Stimulated activated CD4-positive, alpha-beta T cell treated with anti-CD3 and anti-CD28 coated beads, Interleukin-4, amount 100 ng/mL, for 48 hours (primary cell): ENCODE data around the gene RIMBP2.

Source experiments
- DNase-seq, 2 donors: peaks; one replicate each; pipeline ENCODE4 v3.0.0-alpha.2; 2020; ENCODE audit warnings: low read depth in 2 of 2

The RIMBP2 gene

DNA sequence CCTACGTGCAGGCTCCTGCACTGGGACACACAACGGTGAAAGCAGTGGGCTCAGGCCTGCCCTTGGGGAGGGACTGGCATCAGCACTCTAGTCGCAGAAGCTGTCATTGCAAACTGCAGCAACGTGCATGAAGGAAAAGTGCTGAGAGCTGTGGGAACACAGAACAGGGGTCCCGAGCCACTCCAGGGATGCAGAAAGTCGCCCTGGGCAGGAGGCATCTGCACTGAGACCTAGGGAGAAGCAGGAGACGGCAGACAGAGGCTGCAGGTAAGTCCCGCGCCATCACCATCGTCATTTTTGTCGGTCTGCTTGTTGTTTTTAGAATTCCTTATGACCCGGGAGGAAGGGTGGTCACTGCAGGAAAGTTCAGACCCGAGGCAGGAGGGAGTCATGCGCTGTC lies 21.6 kb upstream of the RIMBP2 start:
- DNase-seq = no peak

DNA sequence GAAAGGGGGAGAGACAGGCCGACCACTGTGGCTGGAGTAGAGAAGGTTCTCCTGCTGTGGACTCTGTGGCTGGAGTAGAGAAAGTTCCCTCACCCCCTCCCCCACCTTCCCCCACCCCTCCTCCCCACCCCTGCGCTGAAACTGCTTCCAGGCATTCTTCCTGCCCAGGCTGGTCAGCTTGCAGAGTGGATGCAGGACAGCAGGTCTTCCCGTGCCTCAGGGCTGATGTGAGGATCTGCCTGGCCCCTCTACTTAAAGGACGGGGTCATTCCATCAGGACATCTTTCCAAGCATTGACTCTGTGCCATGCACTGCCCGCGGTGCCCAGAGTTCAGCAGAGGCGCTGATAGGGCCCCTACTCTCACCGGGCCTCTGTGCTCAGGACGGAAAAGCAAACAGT lies 13.2 kb upstream of the RIMBP2 start:
- DNase-seq = no peak

GRCh38 chr12:130728158-130729058 lies 12.3 kb upstream of the RIMBP2 start:
- no peak for DNase-seq

DNA sequence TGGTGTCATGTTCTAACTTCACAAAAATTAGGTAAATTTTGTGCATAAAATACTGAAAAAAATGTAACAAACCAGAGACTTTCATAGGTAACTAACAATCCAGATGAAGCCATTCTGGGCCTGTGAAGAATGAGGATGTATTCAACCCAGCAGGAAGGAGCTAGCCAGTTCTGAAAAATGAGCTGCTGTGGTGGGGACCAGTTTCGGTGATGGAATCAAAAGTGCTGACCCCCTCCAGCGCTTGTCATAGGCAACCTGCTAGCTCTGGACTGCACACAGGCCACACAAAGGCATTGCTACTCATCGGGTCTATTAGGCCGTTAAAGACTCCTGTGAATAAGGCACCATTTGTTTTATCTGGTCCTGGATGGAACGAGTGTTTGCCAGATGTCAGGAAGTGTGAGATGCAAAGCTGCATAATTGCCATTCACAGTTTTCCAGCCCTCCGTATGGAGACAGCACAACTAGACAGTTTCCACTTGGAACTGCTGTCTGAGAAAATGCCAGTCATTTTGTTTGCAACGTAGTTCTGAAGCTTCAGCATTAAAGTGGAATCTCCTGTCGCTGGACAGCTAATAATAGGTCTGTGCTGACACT lies 3.3 kb upstream of the RIMBP2 start:
- DNase-seq = no peak

DNA sequence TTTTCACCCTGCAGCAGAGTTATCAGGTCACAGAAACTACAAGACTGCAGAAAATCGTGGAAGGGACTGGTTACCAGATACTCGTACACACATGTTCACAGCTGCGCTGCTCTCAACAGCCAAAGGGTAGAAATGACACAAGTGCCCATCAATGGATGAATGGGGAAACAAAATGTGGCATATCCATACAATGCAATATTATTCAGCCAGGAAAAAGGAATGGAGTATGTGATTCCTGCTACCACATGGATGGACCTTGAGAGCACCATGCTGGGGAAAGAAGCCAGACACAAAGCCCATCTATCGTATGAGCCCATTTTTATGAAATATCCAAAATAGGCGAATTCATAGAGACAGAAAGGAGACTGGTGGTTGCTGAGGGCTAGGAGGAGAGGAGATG lies 1.7 kb upstream of the RIMBP2 start:
- no peak for DNase-seq

DNA sequence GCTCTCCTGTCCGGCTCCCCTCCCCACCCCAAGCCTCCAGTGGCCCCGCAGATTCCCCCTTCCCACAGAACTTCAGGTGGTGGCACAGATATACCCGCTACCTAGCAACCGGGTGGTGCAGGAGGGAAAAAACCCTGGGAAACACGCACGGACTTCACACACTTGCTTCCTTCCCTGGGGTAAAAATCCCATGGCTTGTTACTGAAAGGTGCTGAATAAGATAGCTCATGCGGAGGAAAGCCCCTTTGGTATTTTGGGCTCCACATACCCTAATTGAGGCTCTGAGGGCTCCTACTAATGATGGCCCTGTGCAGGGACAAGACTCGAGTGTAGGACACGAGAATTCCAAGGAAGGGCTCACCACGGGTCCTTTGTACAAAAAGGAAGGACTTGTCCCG lies 869 bp upstream of the RIMBP2 start:
- DNase-seq = no peak

DNA sequence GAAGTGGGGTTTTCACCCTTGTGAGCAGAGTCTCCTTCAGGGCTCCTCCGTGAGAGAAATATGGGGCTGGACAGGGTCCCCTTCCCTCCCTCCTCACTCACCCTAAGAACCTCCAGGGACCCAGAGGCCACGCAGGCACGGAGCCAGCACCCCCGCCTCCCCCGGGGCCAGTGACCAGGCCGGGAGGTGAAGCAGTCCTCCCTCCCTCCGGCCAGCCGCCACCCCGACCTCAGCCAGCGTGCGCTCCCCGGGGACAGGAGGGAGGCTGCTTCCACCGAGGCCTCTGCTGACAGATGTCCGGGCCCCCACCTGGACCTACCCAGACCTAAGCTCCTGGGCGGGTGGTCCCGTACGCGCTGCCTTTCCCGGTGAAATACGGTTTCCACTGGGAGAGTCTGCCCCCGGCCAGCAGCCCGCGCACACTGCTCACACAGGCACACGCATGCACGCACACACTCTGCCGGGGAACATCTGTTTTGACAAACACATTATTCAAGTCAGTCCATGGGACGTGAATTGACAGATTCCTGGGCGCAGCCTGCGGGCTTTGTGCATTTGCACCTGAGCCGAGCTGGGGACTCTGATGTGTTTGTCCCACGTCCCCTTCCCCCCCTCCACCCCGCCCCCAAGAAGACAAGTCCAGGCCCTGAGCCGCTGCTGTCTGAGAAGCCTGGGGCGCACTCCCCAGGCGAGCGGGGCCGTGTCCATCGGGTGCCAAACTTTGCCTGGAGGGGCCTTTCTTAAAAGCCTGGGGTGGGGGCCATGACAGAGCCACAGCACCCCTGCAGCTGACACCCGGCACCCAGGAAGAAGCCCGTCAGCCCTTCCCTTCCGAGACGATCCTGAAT lies 725 bp downstream of the RIMBP2 start:
- DNase-seq = no peak

DNA sequence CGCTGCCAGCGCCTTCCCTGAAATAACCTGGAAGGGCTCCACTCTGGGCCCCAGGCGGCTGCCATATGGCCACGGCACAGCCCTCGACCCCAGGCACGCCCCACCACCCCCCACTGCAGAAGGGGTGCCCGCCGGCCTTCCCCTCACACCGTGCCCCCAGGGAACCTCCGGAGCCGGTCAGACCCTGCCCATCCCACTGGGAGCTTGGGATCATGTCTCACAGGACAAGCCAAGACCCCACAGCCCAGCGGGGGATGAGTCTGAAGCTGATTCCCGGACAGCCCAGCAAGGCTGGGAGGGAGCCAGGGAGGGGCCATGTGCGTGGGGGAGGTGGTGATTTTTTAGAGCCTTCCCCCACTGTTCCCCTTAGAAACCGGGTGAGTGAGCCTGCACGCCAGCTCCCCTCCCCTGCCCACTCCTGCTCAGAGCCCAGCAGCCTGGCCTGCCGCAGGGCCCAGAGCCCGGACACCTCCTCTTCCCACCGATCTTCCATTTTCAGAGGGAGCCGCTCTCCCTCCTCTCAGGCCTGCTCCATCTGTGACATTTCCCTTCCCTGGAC lies 1.4 kb downstream of the RIMBP2 start:
- no peak for DNase-seq

- no peak for DNase-seq
These were observed 2.0 kb downstream of the RIMBP2 start for GRCh38 chr12:130714091-130714590.

DNA sequence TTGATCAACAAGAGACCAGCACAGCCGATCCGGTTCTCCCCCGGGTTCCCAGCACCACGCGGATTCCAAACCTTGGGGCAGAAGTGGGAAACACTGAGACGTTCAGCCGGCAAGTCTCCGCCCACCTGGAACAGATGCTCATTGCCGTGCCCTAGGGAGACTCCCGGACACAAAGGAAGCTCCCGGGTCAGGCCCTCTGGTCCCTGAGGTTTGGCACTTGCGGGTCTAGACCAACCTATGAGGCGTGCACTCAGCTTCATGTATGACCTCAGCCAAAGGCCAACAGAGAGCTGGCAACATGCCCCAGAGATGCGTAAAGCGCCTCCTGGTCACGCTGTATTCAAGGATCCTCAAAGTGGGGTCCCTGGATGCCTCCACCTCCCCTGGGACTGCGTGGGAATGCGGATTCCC lies 2.5 kb downstream of the RIMBP2 start:
- no peak for DNase-seq

DNA sequence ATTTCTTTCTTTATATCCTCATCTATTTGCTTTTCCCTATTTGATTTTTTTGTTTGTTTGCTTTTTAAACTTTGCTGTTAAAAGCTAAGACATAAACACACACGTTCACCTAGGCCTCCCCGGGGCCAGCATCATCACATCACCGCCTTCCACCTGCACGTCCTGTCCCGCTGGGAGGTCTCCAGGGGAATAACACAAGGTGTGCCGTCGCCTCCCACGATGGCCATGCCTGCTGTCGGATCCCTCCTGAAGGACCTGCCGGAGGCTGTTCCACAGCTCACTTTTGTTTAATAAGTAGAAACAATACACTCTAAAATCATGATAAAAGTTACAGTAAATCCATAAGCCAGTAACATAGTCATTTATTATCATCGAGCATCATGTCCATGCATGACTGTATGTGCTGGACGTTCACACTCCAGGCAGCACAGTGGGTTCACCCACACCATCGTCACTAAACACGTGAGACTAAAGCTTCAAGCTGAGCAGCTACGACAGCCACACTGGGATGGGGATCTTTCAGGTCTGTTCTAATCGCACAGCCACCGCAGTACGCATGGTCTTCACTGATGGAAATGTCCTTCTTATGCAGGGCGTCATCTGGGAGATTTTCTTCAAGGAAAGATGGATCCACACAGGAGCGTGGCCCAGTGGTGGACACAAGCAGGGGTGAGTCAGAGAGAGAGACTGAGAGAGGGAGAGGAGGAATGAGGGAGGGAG lies 3.6 kb downstream of the RIMBP2 start:
- no peak for DNase-seq

- no peak for DNase-seq
These were observed 4.3 kb downstream of the RIMBP2 start for GRCh38 chr12:130711756-130712155.

GRCh38 chr12:130710733-130711080 lies 5.4 kb downstream of the RIMBP2 start:
- DNase-seq = no peak

DNA sequence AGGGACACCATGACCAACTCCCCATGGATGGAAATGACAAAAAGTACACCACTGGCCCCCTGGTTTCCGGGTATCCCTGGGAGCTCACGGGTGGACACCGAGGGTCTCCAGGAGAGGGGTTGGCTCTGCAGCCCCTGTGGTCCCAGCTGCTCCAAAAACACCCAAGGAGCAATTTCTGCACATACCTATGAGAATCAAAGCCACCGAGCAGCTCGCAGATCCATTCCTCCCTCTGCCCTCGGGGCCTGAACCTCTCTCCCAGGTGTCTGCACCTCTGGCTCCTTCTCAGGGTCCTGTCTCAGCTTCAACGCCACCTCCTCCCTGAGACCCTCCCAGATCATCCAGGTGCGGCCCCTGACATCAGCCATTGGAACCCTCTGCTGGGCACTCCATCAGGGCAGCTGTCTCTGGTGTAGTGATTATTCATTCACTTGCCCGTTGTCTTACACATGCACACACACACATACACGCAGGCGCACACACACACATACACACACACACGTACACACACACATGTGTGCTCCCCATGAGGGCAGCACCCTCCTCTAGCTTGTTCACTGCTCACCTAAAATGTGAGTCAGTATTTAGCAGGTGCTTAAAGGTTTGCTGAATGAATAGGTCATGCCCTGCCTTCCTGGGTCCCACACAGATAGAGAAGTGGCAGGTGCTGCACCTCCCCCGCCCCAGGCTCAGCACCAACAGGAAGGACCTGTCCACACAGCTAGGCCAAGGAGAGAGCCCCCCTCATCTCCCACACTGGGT lies 5.9 kb downstream of the RIMBP2 start:
- DNase-seq = no peak

GRCh38 chr12:130709151-130709970 lies 6.7 kb downstream of the RIMBP2 start:
- no peak for DNase-seq

DNA sequence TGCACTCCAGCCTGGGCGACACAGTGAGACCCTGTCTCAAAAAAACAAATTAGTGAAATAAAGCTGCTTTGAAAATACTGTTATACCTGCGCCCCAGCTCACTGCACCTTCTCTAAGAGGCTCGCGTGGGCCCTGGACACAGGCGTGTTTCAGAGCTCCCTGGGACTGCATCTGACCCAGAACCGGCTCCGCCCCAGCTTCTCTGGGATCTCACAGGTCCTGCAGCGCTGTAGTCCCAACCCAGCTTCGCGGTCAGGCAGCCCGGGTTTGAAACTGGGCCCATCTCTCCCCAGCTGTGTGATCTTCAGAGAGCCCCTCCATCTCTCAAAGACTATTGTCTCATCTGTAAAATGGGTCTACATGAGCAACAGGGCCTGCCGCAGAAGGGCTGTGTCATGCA lies 7.5 kb downstream of the RIMBP2 start:
- DNase-seq = no peak

- no peak for DNase-seq
These were observed 8.6 kb downstream of the RIMBP2 start for GRCh38 chr12:130707571-130707891.

GRCh38 chr12:130706885-130707570 lies 9.1 kb downstream of the RIMBP2 start:
- no peak for DNase-seq

- no peak for DNase-seq
These were observed 9.8 kb downstream of the RIMBP2 start for GRCh38 chr12:130706311-130706710.
